HCT116 (cell line): Measurements from ENCODE around the gene TSPAN13.

Experiments
- POLR2A ChIP-seq: IDR thresholded peaks from 2 replicates; pipeline ENCODE4 v1.7.0; 2011; ENCODE audit warnings: borderline replicate concordance; ENCODE audit not compliant: insufficient read depth, insufficient read length; ENCODE audit errors: extremely low read depth
- REST ChIP-seq: IDR thresholded peaks from 2 replicates; pipeline ENCODE4 v1.6.1; 2012; ENCODE audit warnings: low read depth
- TCF7L2 ChIP-seq: IDR thresholded peaks from 2 replicates; pipeline ENCODE4 v1.7.0; 2011; ENCODE audit warnings: borderline replicate concordance, inconsistent platforms; ENCODE audit not compliant: insufficient read depth, insufficient read length; ENCODE audit errors: extremely low read depth
- TF ChIP-seq, protein P1 (sequence below): IDR thresholded peaks from 2 replicates; pipeline ENCODE4 v1.6.1; 2012
- TF ChIP-seq, protein P2 (sequence below), 3 experiments: fragments of 200-600 bp in 1 of 3; sonication (generic) in 1 of 3; IDR thresholded peaks in 2 of 3; conservative IDR thresholded peaks in 1 of 3; 2 replicates each; pipeline ENCODE4 v1.5.1; 2012 to 2017; ENCODE audit warnings: low read depth in 2 of 3, low read length in 2 of 3, antibody characterized with exemption in 1 of 3, borderline replicate concordance in 1 of 3, control low read depth in 1 of 3, mild to moderate bottlenecking in 1 of 3, mixed read lengths in 1 of 3, mixed run types in 1 of 3, moderate library complexity in 1 of 3; ENCODE audit not compliant: insufficient read depth in 1 of 3

GRCh38 chr7:16810573-16810972 lies 57.0 kb downstream of the TSPAN13 start:
- TF ChIP-seq, protein P1, sequence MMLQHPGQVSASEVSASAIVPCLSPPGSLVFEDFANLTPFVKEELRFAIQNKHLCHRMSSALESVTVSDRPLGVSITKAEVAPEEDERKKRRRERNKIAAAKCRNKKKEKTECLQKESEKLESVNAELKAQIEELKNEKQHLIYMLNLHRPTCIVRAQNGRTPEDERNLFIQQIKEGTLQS, result no peak
- TF ChIP-seq, protein P2, sequence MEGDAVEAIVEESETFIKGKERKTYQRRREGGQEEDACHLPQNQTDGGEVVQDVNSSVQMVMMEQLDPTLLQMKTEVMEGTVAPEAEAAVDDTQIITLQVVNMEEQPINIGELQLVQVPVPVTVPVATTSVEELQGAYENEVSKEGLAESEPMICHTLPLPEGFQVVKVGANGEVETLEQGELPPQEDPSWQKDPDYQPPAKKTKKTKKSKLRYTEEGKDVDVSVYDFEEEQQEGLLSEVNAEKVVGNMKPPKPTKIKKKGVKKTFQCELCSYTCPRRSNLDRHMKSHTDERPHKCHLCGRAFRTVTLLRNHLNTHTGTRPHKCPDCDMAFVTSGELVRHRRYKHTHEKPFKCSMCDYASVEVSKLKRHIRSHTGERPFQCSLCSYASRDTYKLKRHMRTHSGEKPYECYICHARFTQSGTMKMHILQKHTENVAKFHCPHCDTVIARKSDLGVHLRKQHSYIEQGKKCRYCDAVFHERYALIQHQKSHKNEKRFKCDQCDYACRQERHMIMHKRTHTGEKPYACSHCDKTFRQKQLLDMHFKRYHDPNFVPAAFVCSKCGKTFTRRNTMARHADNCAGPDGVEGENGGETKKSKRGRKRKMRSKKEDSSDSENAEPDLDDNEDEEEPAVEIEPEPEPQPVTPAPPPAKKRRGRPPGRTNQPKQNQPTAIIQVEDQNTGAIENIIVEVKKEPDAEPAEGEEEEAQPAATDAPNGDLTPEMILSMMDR (IDR thresholded peaks at IDR 0.05 in 2 of 3, conservative IDR thresholded peaks at IDR 0.05 in 1 of 3; ENCODE audit: borderline replicate concordance in 1 of 3, insufficient read depth in 1 of 3, low read depth in 2 of 3, low read length in 2 of 3), result no peak
- no peak for TF ChIP-seq POLR2A
- TF ChIP-seq REST, result no peak
- TF ChIP-seq TCF7L2, result no peak
